GM12873 (cell line): ENCODE data around the gene PTX4.

Experiments
- TF ChIP-seq, protein P1 (sequence below): IDR thresholded peaks from 2 replicates; pipeline ENCODE4 v1.5.1; 2012; ENCODE audit warnings: low read depth, mild to moderate bottlenecking, moderate library complexity, low read length, control low read depth; ENCODE audit not compliant: insufficient read depth; ENCODE audit errors: missing control alignments

PTX4 gene

DNA sequence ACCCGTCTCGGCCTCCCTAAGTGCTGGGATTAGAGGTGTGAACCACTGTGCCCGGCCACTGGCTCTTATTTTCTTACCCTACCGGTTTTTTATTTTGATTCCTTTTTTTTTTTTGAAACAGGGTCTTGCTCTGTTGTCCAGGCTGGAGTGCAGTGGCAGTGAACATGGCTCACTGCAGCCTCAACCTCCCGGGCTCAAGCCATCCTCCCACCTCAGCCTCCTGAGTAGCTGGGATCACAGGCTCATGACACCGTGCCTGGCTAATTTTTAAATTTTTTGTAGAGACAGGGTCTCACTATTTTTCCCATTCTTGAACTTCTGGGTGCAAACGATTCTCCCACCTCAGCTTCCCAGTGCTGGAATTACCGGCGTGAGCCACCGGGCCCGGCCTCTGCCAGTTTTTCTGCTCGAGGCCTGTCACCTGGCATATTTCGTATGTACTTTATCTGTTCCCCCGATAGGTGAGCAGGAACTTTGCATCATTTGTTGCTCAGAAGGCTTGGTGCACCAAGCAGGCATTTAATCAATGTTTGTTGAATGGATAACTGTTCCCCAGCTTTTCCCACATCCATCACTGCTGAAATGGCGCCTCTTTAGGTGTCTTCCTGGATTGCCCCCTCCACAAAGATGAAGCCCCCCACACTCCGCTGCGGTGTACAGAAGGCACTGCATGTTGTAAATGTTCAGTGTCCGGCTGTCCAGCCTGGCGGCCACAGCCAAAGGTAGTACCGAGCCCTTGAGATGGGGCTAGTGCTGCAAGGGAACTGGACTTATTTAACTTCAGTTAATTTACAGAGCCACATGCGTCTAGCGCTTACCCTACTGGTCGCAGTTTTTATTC is 3.6 kb upstream of the PTX4 start:
- TF ChIP-seq, protein P1, sequence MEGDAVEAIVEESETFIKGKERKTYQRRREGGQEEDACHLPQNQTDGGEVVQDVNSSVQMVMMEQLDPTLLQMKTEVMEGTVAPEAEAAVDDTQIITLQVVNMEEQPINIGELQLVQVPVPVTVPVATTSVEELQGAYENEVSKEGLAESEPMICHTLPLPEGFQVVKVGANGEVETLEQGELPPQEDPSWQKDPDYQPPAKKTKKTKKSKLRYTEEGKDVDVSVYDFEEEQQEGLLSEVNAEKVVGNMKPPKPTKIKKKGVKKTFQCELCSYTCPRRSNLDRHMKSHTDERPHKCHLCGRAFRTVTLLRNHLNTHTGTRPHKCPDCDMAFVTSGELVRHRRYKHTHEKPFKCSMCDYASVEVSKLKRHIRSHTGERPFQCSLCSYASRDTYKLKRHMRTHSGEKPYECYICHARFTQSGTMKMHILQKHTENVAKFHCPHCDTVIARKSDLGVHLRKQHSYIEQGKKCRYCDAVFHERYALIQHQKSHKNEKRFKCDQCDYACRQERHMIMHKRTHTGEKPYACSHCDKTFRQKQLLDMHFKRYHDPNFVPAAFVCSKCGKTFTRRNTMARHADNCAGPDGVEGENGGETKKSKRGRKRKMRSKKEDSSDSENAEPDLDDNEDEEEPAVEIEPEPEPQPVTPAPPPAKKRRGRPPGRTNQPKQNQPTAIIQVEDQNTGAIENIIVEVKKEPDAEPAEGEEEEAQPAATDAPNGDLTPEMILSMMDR = no peak

DNA sequence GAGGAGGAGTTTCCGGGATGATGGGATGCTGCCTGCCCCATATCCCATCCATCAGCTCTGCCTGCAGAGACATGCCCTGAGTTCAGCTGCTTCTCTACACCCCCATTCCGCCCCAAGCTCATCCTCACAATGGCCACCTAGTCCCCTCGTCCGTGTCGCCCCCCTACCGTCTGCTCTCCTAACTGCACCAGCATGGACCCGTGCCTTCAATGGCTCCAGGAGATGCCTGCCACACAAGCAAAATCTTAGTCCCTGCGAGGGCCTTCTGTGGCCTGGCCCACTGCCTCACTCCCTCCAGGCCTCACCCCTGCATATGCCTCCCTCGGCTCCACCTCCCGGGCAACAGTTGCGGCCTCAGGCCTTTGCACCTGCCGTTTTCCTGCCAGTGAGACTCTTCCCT is 2.6 kb upstream of the PTX4 start:
- TF ChIP-seq, protein P1 = no peak

DNA sequence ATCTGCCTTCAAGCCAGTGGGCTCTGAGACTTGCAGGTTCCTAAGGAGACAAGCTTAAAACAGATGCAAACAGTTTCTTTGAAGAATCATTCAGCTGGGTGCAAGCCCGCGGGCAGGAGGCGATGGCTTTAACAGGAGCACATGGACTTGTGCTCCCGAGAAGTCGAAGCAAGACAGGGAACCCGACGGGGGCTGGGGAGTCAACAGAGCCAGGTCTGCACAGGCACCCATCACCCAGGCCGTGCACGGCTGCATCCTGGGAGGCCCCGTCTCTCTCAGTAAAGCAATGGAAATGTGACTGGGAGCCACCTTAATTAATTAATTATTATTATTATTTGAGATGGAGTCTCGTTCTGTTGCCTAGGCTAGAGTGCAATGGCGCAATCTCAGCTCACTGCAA is 333 bp upstream of the PTX4 start:
- TF ChIP-seq, protein P1 = no peak

DNA sequence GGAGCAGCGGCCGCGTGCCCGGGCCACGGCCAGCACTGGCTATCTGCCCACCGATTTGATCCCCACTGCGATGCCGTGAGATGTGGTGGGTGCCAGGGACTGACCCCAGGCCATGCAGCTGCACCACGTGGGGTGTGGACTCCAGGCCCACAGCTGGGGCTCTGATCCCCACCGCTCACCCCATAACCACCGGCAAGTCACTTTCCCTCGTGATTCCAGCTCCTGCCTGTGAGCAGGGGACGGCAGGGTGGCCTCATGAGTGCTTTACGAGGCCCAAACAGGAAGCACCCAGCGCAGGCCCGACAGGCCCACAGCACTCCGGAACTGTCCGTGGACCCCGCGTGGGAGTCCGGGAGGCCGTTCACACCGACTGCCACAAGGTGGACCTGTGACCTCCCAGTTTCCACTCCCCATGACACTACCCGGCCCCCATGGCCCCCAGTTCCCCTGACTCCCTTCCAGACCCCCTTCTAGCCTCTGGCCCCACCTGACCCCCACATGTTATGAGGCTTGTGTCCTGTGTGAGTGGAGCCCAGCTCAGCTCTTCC is 616 bp downstream of the PTX4 start:
- TF ChIP-seq, protein P1 = no peak

DNA sequence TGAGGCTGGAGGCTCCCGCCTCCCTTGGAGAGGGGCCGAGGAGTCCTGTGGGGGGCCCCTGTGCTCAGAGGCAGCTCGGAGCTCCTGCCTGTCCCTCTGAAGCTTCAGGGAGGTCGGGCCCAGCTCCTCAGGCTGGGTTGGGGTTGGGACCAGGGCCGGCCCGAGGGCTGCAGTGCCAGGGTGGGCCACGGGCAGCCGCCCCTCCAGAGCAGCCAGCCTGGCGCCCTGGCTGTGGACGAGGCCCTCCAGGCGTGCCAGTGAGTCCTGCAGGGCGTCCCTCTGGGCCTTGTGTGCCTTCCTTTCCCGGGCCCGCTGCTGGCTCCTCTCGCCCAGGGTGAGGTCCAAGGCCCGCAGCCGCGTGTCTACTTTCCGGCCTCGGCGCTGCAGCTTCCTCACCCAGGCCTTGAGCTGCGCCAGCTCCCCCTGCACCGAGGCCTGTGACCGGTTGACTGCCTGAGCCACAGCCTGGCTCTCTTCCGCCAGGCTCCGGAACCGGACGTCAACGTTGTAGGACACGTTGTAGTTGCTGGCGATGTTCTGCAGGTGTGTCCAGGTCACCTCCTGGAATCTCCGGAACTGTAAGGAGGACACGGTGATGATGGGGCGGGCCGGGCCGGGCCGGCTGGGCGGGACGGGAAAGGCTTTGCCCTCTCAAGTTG is 1.2 kb downstream of the PTX4 start:
- TF ChIP-seq, protein P1 = no peak

DNA sequence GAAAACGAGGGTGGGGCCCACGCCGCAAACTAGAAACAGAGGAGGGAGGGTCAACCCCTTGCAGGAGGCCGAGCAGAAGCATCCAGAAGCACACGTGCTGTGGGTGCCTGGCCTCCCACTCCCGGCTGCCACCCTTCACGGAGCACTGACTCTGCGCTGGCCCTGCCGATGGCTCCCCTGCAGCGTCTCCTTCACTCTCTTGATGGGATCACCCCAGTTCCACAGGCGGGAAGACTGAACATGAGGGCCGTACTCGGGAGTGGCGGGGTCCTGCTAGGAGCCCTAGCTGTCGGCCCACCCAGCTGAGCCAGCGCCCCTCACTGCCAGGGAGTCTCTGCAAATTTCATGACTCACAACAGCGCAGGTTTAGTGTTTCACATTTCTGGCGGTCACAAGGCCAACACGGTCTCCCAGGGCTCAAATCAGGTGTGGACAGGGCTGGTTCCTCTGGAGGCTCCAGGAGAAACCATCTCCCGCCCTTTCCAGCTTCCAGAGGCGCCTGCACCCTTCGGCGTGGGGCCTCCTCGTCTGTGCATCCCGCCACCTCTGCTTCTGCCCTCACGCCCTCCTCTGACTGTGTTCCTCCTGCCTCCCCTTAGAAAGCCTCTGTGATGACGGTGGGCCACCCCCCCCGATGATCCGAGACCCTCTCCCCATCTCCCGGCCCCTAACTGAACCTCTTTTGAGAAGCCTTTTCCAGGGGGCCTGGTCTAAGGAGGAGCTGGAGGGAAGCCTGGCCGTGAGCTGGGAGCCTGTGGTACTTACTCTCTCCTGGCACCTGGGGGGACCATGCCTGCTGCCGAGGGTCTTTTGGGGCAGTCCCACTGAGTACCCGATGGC is 2.0 kb downstream of the PTX4 start:
- TF ChIP-seq, protein P1 = no peak

DNA sequence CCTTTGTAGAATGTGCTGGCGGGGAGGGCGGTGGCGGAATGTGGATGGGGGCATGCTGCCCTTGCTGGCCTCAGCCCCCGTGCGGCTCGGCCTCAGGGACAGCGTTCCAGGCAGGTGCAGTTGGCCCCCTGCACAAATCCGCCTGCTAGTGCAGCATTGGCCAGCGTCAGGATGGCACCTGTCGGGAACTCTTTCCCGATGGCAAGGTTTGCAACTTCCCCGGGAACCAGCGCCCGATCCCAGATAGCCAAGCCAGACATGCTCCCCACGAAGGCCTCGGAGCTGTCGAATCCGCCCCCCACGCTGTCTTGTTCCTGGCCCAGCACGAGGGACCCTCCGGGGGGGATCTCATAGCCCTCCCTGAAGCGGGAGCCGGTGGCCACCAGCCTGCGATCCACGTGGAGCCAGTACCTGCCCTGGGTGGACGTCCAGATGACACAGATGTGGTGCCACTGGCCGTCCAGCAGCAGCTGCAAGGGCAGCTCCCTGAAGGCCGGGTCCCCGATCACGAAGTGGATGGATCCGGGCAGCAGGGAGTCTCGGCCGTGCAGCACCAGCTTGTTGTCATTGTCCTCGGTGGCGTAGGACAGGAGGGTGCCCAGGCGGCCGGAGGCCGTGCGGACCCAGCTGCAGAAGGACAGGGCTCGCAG is 2.8 kb downstream of the PTX4 start:
- TF ChIP-seq, protein P1 = no peak
